Measurements from ENCODE around the gene AKIRIN1. TPM values are rescaled to one million over a fixed set of nuclear protein-coding genes. Genes with fewer than 3 reads are reported as not detected.

AKIRIN1 gene
- 27.6 and 49.5 TPM in 2 replicates for total RNA-seq

DNA sequence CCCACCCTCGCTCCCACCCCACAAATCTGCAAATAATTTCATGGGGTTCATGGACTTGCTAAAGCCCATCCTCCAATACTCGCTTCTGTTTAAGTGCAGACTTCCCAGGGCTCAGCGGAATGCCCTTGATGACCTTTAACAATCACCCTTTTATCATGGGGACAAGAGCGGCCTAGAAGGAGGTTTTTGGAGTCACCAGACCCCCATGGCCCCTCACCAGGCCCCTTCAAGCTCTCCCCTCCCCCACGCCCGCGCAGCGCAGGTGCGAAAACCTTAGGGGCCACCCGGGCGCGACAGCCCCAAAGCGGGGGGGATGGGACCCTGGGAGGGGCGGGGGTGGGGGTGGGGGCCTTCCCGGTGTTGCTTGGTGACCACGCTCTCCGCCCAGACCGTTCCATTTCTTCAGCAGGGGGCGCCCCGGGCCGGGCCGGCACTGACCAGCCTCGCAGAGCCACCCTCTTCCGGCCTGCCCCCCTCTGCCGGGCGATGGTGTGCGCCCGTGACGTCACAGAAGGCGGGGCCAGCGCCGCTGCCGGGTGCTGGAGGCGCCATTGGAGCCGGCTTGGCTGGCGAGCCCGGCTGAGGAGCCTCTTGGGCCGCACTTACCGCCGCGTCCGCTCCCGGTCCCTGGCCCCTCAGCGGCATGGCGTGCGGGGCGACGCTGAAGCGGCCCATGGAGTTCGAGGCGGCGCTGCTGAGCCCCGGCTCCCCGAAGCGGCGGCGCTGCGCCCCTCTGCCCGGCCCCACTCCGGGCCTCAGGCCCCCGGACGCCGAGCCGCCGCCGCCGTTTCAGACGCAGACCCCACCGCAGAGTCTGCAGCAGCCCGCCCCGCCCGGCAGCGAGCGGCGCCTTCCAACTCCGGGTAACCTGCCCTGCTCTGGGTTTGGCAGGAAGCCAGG is at the start of gene AKIRIN1:
Gene AKIRIN1, plus strand, starts transcription at position 539 of the 900 bp plus-strand sequence. Its CDS starts 105 bp downstream, at position 644.

GRCh38 chr1:38941527-38942019 is 49.5 kb upstream of the AKIRIN1 start, which contains the start of gene RHBDL2:
Gene RHBDL2 (minus strand): TSS chr1:38941830. CDS start chr1:38919212, 22,618 bp downstream.

DNA sequence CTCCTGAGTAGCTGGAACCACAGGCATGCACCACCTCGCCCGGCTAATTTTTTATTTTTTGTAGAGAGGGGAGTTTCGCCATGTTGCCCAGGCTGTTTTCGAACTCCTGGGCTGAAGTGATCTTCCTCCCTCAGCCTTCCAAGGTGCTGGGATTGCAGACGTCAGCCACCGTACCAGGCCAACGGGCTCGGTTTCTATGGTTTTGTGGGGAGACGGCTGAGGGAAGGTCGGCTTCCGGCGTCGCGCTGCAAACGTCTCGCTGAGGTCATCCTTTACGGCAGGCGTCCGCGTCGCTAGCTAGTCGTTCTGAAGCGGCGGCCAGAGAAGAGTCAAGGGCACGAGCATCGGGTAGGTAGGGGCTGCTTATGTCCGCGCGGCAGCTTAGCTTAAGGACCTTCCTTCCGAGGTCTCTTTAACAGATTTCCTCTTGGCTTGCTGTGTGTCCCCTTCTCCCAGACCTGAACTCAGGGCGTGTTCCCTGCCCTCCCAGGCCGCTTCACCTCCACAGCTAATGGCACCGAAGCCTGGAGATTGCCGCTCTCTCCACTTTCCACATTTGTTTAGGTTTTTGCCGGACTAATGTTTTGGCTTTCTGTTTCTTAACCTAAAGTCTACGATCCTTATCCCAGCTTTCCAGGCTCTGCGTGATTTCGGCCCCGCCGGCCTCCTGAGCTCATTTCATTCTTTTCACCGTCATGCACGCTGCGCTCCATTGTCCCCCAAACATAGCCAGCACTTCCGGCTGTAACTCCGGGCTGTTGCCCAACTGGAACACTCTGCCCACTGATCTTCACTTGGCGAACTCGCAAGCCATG is 35.2 kb downstream of the AKIRIN1 start, which contains the start of gene NDUFS5:
Gene NDUFS5, plus strand, starts transcription at position 300 of the 815 bp plus-strand sequence. CDS start 2,375 bp downstream, outside the sequence.

Small RNA genes within 50 kb of the gene (small RNA-seq; reads per million reads assigned to genes)
- not detected for gene RF00019

Other genes with a start within 250 kb of the AKIRIN1 start
- 20.5 and 25.4 TPM in 2 replicates for gene RRAGC, start 131.5 kb upstream of the AKIRIN1 start, total RNA-seq
- 6.6 and 10.0 TPM in 2 replicates for gene MYCBP, start 117.9 kb upstream of the AKIRIN1 start, total RNA-seq
- gene GJA9, start 109.7 kb upstream of the AKIRIN1 start, total RNA-seq, result under 0.01 TPM in 1 of 2 replicates, not detected in the other
- gene RHBDL2, start 49.4 kb upstream of the AKIRIN1 start, total RNA-seq, result 0.37 and 0.39 TPM in 2 replicates
- 175 and 309 TPM in 2 replicates for gene NDUFS5, start 35.1 kb downstream of the AKIRIN1 start, total RNA-seq
- 151 and 236 TPM in 2 replicates for gene MACF1, start 213.4 kb downstream of the AKIRIN1 start, total RNA-seq